Activated CD8-positive, alpha-beta memory T cell treated with anti-CD3 and anti-CD28 coated beads, Interleukin-2, amount 50 U/mL, for 24 hours (primary cell): ENCODE measurements around the gene LRPPRC.

ENCODE experiments used
- DNase-seq: peaks from one replicate; pipeline ENCODE4 v3.0.0-alpha.2; 2020; ENCODE audit errors: extremely low read depth

Gene LRPPRC

DNA sequence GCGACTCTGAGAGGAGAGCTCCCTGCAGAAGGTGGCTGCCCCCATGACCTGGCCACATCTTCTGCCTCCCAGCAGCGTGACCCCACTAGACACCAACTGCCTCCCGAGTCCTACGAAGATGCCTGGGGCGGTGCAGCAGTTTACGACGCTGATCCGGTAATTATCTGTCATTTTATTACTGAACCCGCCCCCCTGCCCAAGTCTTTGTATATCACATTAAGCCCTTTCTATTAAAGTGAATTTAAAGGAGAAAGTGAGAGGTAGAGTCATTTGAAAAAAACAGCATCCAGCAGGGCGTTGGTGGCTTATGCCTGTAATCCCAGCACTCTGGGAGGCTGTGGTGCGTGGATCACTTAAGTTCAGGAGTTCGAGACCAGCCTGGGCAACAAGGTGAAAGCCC, 123.6 kb downstream of the LRPPRC start:
- no peak for DNase-seq

- DNase-seq, result no peak
These were observed 140.5 kb downstream of the LRPPRC start for GRCh38 chr2:43855292-43855691.

DNA sequence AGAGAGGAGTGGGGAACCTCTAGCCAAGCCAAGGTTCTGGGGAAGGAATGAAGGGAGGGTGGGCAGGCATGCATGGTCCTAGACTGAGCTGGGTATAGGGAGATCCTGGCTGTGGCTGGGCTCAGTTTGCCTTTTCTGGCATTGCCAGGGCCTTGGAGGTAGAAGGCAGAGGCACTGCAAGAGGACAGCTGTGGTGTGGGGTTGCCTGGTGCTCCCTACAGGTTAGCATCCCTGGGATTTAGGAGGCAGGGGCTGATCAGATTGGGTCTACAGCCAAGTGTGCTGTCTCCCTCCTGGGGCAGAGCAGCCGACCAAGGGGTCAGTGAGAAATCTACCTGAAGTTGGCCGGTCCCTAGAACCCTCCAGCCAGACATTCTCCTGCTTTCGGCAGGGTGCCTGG, 141.1 kb downstream of the LRPPRC start:
- DNase-seq, result no peak

- DNase-seq, result no peak
These were observed 142.4 kb downstream of the LRPPRC start for GRCh38 chr2:43853141-43854081.

DNA sequence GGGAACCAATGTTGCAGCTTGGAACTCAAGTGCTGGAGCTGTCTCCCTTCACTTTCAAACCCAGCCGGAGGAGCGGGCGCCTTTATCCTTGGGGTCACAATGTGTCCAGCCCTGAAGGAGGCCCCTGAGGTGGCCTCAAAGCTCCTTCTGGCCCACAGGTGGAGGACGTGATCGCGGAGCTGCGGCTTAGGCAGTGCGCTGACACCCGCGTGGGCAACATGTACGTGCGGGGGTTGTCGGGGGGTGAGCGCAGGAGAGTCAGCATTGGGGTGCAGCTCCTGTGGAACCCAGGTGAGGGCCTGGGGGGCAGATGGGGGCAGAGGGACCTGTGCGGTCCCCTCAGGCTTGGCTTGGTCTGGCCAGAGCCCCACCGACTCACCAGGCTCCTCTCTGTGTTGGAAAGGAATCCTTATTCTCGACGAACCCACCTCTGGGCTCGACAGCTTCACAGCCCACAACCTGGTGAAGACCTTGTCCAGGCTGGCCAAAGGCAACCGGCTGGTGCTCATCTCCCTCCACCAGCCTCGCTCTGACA, 143.5 kb downstream of the LRPPRC start:
- DNase-seq, result no peak

- DNase-seq, result no peak
These were observed 144.5 kb downstream of the LRPPRC start for GRCh38 chr2:43851011-43851980.

- DNase-seq, result no peak
These were observed 147.6 kb downstream of the LRPPRC start for GRCh38 chr2:43848214-43848613.

- no peak for DNase-seq
These were observed 149.5 kb downstream of the LRPPRC start for GRCh38 chr2:43846140-43846793.

DNA sequence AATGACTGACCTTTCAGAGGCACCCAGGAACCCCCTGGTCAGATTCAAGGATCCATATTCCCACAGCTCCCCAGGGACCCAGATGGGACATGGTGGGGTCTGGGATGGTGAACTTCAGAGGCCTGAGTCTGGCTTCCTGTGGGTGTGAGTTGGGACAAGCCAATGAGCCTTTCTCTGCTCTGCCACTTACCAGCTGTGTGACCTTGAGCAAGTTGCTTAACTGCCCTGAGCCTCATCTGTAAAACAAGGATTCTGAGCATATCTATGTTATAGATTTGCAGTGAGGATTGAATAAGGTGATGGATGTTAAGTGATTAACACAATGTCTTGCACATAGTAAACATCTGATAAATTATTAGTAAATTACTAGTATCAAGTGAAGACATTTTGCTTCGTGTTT, 150.6 kb downstream of the LRPPRC start:
- DNase-seq, result no peak

DNA sequence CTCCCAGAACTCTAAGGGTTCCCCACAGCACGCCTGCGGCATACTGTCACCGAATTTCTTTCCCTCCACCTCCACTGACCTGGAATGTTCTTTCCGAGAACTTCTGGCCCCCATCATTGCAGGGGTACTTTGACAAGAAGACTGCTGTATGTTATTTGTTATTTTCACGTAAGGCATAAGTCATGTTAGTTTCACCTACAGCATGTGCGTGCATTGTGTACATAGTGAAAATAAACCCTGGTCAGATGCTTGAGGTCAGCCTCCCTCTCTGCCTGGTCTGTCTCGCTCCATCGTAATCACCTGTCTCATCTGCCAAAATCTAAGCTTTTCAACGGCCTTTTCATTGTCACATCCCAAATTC, 152.9 kb downstream of the LRPPRC start:
- DNase-seq, result no peak

DNA sequence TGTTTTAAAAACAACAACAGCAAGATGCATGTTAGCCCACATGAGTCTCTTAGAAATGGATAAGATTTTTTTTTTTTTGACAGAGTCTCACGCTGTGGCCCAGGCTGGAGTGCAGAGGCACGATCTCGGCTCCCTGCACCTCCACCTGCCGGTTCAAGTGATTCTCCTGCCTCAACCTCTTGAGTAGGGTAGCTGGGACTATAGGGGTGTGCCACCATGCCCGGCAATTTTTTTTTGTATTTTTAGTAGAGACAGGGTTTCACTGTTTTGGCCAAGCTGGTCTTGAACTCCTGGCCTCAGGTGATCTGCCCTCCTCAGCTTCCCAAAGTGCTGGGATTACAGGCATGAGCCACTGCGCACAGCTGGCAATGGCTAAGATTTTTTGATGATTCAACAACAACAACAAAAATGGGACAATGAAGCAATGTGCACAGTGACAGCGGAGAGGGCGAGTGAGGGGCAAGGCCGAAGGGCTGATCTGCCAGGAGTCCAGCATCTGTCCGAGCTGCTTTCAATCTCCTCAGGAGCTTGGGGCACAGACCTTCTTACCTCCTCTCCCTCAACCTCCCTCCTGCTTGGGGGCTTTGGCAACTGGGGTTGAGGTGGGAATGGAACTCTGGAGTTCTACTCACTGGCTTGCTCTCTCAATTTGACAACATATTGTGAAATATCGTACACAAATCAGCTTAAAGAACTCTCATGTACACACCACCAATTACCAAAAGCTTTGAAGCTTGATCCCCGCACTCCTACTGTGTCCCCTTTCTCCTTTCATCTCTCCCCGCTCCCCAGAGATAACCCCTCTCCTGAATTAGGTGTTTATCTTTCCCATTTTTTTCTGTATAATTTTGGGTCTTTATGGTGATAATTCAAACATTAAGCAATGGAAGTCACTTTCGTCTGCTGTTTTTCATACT, 153.6 kb downstream of the LRPPRC start:
- no peak for DNase-seq

DNA sequence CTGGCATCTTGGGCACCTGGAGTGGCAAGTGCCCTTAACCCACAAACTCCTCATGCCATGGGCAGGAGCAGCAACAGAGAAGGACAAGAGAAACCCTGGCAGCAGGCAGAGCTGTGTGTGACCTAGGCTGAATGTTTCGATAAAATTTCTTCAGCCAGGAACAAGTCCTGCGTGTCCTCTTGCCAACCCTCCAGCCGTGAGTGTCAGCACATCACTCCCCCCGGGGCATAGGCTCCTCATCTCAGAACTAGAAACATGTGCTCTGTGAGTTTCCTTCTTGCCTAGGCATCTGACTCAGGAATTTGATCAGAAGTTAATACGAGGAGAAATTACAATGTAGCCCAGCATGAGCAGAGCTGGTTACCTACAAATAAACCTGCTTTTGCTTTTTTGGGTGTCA, 154.8 kb downstream of the LRPPRC start:
- no peak for DNase-seq

DNA sequence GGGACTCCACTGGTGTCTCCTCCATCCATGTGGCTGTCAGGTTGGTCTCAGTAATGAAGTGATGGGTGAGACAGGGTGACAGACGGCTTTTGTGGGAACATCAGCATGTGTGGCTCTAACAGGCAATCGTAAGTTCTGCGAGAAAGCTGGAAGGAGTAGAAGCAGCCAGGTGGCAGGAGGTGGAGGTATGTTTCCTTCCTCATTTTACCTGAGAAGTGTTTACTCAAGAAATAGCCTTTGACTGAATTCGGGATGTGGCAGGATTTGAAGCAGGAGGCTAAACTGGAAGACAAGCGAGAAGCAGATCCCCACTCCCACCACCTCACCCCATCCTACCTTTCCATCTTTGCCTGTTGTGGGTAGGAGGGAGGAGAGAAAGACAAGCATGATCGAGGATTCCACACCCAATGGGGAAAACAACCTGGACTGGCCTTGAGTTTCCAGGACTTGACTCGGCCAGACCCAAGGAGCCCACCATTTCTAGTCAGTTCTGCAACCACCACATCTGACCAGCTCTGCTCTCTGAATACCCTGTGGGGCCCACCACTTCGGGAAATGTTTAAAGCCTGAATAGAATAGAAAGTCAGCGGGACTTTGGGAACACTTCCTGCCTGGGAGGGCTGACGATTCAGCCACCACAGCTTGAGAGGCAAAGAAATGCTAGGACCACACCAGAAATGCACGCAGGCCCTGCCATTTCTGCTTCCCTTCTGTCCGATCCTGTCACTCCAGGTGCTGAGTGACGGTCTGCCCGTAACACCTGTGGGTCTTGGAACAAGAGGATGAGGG, 155.8 kb downstream of the LRPPRC start:
- DNase-seq, result no peak

GRCh38 chr2:43838560-43839267, 157.1 kb downstream of the LRPPRC start, which contains the start of the genes ABCG5 and ABCG8:
TSS of gene ABCG5 (minus strand) at chr2:43838839. CDS start at chr2:43838679, 160 bp downstream.
TSS of gene ABCG8 (plus strand) at chr2:43838971. CDS start at chr2:43839054, 83 bp downstream.
- no peak for DNase-seq

- DNase-seq, result no peak
These were observed 157.8 kb downstream of the LRPPRC start for GRCh38 chr2:43837831-43838559.

GRCh38 chr2:43837033-43837432, 158.8 kb downstream of the LRPPRC start:
- DNase-seq, result no peak
